GM06990 (cell line): ENCODE measurements around the gene C1S.

Source experiments
- DNase-seq: peaks from one replicate; pipeline ENCODE4 v3.0.0-alpha.2; 2011; ENCODE audit not compliant: insufficient read length; ENCODE audit errors: extremely low read depth
- H3K27me3 ChIP-seq: replicated peaks from 2 replicates; pipeline ENCODE4 v1.6.0; 2011; ENCODE audit warnings: low read length; ENCODE audit not compliant: control insufficient read depth, insufficient read depth
- H3K36me3 ChIP-seq: 2 replicates; pipeline ENCODE4 v1.5.1; 2011; ENCODE audit warnings: low read length; ENCODE audit not compliant: control insufficient read depth, insufficient read depth
- H3K4me3 ChIP-seq: replicated peaks from 2 replicates; pipeline ENCODE4 v1.5.1; 2011; ENCODE audit warnings: low read depth, mild to moderate bottlenecking, control low read depth, low read length
- CTCF ChIP-seq: IDR thresholded peaks from 2 replicates; pipeline ENCODE4 v1.5.1; 2011; ENCODE audit warnings: low read length, control low read depth, mild to moderate bottlenecking, inconsistent platforms; ENCODE audit not compliant: insufficient read depth, poor library complexity, severe bottlenecking

The C1S gene

GRCh38 chr12:7108003-7108795 lies 47.7 kb downstream of the C1S start:
- H3K36me3 ChIP-seq = peaks cover 3% of the 10 kb centered on the region
- peak overlapping the region; percentile 93 for H3K4me3 ChIP-seq
- TF ChIP-seq CTCF = no peak
- H3K27me3 ChIP-seq = no peaks in the 10 kb centered on the region
- peak; percentile 88 for DNase-seq

- H3K4me3 ChIP-seq = peak within 1 kb of the TSS; percentile 93
- peaks cover 6% of the 10 kb centered on the region for H3K36me3 ChIP-seq
- H3K27me3 ChIP-seq = no peaks in the 10 kb centered on the region
- DNase-seq = peak; percentile 83
- peak; percentile 96 for TF ChIP-seq CTCF
These were observed 48.5 kb downstream of the C1S start, which contains the start of gene C1RL for GRCh38 chr12:7108796-7109571. TSS of gene C1RL (minus strand) at chr12:7109214. CDS start at chr12:7109180, 34 bp downstream.

- no peak for TF ChIP-seq CTCF
- DNase-seq = no peak
- peak overlapping the region; percentile 93 for H3K4me3 ChIP-seq
- H3K27me3 ChIP-seq = no peaks in the 10 kb centered on the region
- H3K36me3 ChIP-seq = peaks cover 6% of the 10 kb centered on the region
These were observed 49.0 kb downstream of the C1S start for GRCh38 chr12:7109572-7109920.

GRCh38 chr12:7110661-7111060 lies 50.1 kb downstream of the C1S start:
- Histone ChIP-seq H3K36me3 (peaks cover 7% of the 10 kb centered on the region), H3K4me3 (no peak overlapping the region), H3K27me3 (no peaks in the 10 kb centered on the region)
- no peak for TF ChIP-seq CTCF
- no peak for DNase-seq

- no peaks in the 10 kb centered on the region for H3K27me3 ChIP-seq
- TF ChIP-seq CTCF = no peak
- H3K4me3 ChIP-seq = no peak overlapping the region
- DNase-seq = no peak
- H3K36me3 ChIP-seq = peaks cover 12% of the 10 kb centered on the region
These were observed 51.5 kb downstream of the C1S start for GRCh38 chr12:7112041-7112440.
